ENCODE results near the gene SDCBP2.

DNA sequence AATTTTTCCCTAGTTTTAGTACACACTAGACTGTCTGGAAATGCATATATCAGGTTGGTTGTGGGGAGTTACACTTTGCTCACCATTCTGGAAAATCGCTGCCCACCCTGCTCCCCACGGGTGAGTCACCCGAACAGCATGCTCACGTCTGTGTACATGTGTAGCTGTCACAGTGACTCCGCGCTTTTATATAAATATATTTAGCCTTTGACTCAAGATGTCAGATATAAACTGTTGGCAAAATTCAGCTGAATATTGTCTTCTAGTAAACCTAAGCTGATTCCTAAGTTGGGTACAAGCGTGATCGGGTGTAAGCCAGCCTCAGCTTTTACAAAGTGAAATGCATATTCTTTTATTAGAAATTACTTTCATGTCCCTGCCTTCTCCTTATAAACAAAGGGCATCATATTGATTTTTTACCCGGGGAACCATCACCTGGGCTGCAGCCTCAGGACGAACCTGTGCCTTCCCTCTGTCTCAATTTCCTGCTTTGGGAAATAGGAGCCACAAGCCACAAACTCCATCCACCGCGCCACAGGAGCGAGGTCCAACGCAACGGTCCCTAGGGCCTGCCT lies 4.3 kb downstream of the SDCBP2 start:
- TF ChIP-seq JUN (IDR thresholded peaks at IDR 0.05; ENCODE audit: low read depth, low read length) (no peak), TBP (IDR thresholded peaks at IDR 0.05; ENCODE audit: low read depth, low read length) (no peak), EP300 (IDR thresholded peaks at IDR 0.05; ENCODE audit: borderline replicate concordance in 1 of 2, low read depth in 2 of 2, low read length in 2 of 2) (no peak), TAF1 (IDR thresholded peaks at IDR 0.05; ENCODE audit: low read depth, low read length) (no peak), CBX8 (IDR thresholded peaks at IDR 0.05; ENCODE audit: borderline replicate concordance, low read depth, low read length) (no peak), ASH2L (IDR thresholded peaks at IDR 0.05; ENCODE audit: low read length) (no peak), POLR2A (IDR thresholded peaks at IDR 0.05; ENCODE audit: control extremely low read depth in 1 of 2, low read depth in 2 of 2, low read length in 2 of 2) (no peak), EZH2 (IDR thresholded peaks at IDR 0.05; ENCODE audit: low read depth, low read length, severe bottlenecking) (no peak), MAX (IDR thresholded peaks at IDR 0.05) (no peak), SP1 (IDR thresholded peaks at IDR 0.05; ENCODE audit: low read depth, low read length) (no peak), NRF1 (IDR thresholded peaks at IDR 0.05; ENCODE audit: low read depth, low read length) (no peak)
- TF ChIP-seq, protein P1, sequence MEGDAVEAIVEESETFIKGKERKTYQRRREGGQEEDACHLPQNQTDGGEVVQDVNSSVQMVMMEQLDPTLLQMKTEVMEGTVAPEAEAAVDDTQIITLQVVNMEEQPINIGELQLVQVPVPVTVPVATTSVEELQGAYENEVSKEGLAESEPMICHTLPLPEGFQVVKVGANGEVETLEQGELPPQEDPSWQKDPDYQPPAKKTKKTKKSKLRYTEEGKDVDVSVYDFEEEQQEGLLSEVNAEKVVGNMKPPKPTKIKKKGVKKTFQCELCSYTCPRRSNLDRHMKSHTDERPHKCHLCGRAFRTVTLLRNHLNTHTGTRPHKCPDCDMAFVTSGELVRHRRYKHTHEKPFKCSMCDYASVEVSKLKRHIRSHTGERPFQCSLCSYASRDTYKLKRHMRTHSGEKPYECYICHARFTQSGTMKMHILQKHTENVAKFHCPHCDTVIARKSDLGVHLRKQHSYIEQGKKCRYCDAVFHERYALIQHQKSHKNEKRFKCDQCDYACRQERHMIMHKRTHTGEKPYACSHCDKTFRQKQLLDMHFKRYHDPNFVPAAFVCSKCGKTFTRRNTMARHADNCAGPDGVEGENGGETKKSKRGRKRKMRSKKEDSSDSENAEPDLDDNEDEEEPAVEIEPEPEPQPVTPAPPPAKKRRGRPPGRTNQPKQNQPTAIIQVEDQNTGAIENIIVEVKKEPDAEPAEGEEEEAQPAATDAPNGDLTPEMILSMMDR (IDR thresholded peaks at IDR 0.05; ENCODE audit: control extremely low read depth in 1 of 3, insufficient read depth in 1 of 3, low read depth in 1 of 3, low read length in 3 of 3), result no peak

Measured in H1 (cell line).